HEK293 (cell line): ENCODE results near the gene COG8.

Source experiments
- CTCF ChIA-PET: fragments of 350-600 bp; formaldehyde crosslinking; extraction: SDS; loops from one replicate; lab custom pipeline; 2021; ENCODE audit warnings: antibody characterized with exemption; lab: Yijun Ruan, JAX
- POLR2A ChIA-PET: fragments of 300-600 bp; formaldehyde crosslinking; extraction: SDS; loops from one replicate; lab custom pipeline; 2020; ENCODE audit warnings: antibody characterized with exemption, inconsistent platforms; lab: Yijun Ruan, JAX
- H3K27ac ChIP-seq: fragments of 200-500 bp; sonication (Bioruptor generic); 2 replicates; pipeline ENCODE4 v1.5.1; 2014; ENCODE audit warnings: low read depth, low read length, control low read depth, inconsistent platforms; ENCODE audit errors: extremely low read depth
- H3K36me3 ChIP-seq, 2 experiments: fragments of 200-500 bp in 1 of 2; sonication (Bioruptor generic) in 1 of 2; 1 replicate in 1 of 2; 2 replicates in 1 of 2; pipeline ENCODE4 v1.5.1; 2014 to 2017; ENCODE audit warnings: inconsistent platforms in 2 of 2, low read length in 2 of 2; ENCODE audit not compliant: control insufficient read depth in 2 of 2, insufficient read depth in 1 of 2
- H3K4me1 ChIP-seq: fragments of 200-500 bp; sonication (Bioruptor generic); 2 replicates; pipeline ENCODE4 v1.5.1; 2014; ENCODE audit warnings: mild to moderate bottlenecking, low read length, inconsistent platforms; ENCODE audit not compliant: control insufficient read depth, insufficient read depth
- H3K4me3 ChIP-seq: 2 replicates; pipeline ENCODE4 v1.5.1; 2011; ENCODE audit warnings: low read depth, mild to moderate bottlenecking, control low read depth, low read length, moderate library complexity
- H3K9me3 ChIP-seq: fragments of 200-500 bp; sonication (Bioruptor generic); 2 replicates; pipeline ENCODE4 v1.5.1; 2014; ENCODE audit warnings: low read depth, low read length, inconsistent platforms; ENCODE audit not compliant: control insufficient read depth, insufficient read depth
- BCL11A ChIP-seq: fragments of 450-650 bp; formaldehyde crosslinking; IDR thresholded peaks from 2 replicates; pipeline ENCODE4 v1.5.1; 2016; ENCODE audit warnings: low read depth, missing biosample characterization, missing genetic modification characterization
- CTCF ChIP-seq: fragments of 450-650 bp; formaldehyde crosslinking; IDR thresholded peaks from 2 replicates; pipeline ENCODE4 v1.5.1; 2016; ENCODE audit warnings: missing biosample characterization, missing genetic modification characterization
- GFI1B ChIP-seq: fragments of 450-650 bp; formaldehyde crosslinking; IDR thresholded peaks from 2 replicates; pipeline ENCODE4 v1.5.1; 2016; ENCODE audit warnings: missing biosample characterization, missing genetic modification characterization
- INSM2 ChIP-seq: fragments of 450-650 bp; formaldehyde crosslinking; IDR thresholded peaks from 2 replicates; pipeline ENCODE4 v1.5.1; 2016; ENCODE audit warnings: missing biosample characterization, missing genetic modification characterization
- KLF7 ChIP-seq: fragments of 450-650 bp; formaldehyde crosslinking; IDR thresholded peaks from 2 replicates; pipeline ENCODE4 v1.5.1; 2016; ENCODE audit warnings: missing biosample characterization, missing genetic modification characterization, borderline replicate concordance
- OSR2 ChIP-seq: fragments of 450-650 bp; formaldehyde crosslinking; IDR thresholded peaks from 2 replicates; pipeline ENCODE4 v1.5.1; 2016; ENCODE audit warnings: missing biosample characterization, missing genetic modification characterization
- ZBTB21 ChIP-seq: fragments of 450-650 bp; formaldehyde crosslinking; IDR thresholded peaks from 2 replicates; pipeline ENCODE4 v1.5.1; 2017; ENCODE audit warnings: missing biosample characterization, missing genetic modification characterization
- ZNF16 ChIP-seq: fragments of 450-650 bp; formaldehyde crosslinking; IDR thresholded peaks from 2 replicates; pipeline ENCODE4 v1.5.1; 2016; ENCODE audit warnings: low read depth, missing biosample characterization, missing genetic modification characterization
- ZNF223 ChIP-seq: fragments of 450-650 bp; formaldehyde crosslinking; IDR thresholded peaks from 2 replicates; pipeline ENCODE4 v1.5.1; 2016; ENCODE audit warnings: missing biosample characterization, missing genetic modification characterization
- ZNF24 ChIP-seq: fragments of 450-650 bp; formaldehyde crosslinking; IDR thresholded peaks from 2 replicates; pipeline ENCODE4 v1.5.1; 2016; ENCODE audit warnings: missing biosample characterization, missing genetic modification characterization
- ZNF366 ChIP-seq: fragments of 450-650 bp; formaldehyde crosslinking; conservative IDR thresholded peaks from 2 replicates; pipeline ENCODE4 v1.5.1; 2016; ENCODE audit warnings: missing biosample characterization, missing genetic modification characterization
- ZNF600 ChIP-seq: fragments of 450-650 bp; formaldehyde crosslinking; IDR thresholded peaks from 2 replicates; pipeline ENCODE4 v1.5.1; 2016; ENCODE audit warnings: missing biosample characterization, missing genetic modification characterization
- ZNF704 ChIP-seq: fragments of 450-650 bp; formaldehyde crosslinking; IDR thresholded peaks from 2 replicates; pipeline ENCODE4 v1.5.1; 2016; ENCODE audit warnings: missing biosample characterization, missing genetic modification characterization
- ZNF791 ChIP-seq: fragments of 450-650 bp; formaldehyde crosslinking; IDR thresholded peaks from 2 replicates; pipeline ENCODE4 v1.5.1; 2016; ENCODE audit warnings: missing biosample characterization, missing genetic modification characterization
- TF ChIP-seq, protein P1 (sequence below): fragments of 450-650 bp; formaldehyde crosslinking; optimal IDR thresholded peaks from 2 replicates; pipeline ENCODE3; 2016; ENCODE audit warnings: missing biosample characterization, mild to moderate bottlenecking, missing genetic modification characterization
- TF ChIP-seq, protein P2 (sequence below): fragments of 450-650 bp; formaldehyde crosslinking; IDR thresholded peaks from 2 replicates; pipeline ENCODE4 v1.5.1; 2016; ENCODE audit warnings: missing biosample characterization, missing genetic modification characterization
- TF ChIP-seq, protein P3 (sequence below): fragments of 450-650 bp; formaldehyde crosslinking; IDR thresholded peaks from 2 replicates; pipeline ENCODE4 v1.5.1; 2016; ENCODE audit warnings: missing biosample characterization, missing genetic modification characterization

COG8 gene

DNA sequence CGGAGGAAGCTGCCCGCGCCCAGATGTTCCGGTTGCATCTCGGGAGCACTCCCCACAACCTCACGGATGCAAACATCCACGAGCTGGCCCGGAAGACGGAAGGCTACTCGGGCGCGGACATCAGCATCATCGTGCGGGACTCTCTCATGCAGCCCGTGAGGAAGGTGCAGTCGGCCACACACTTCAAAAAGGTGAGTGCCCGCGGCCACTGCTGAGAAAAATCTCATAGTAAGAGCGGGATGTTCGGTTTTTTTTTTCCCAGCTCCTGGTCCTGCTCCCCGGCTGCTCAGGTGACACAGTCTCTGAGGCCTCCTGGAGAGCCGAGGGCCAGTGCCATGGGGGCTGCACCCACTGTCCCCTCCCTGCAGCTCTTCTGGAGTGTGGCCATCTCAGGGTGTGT, 18.3 kb downstream of the COG8 start:
- Histone ChIP-seq H3K4me1 (peaks cover 4% of the 10 kb centered on the region; the same call in 1 of the 2 replicates), H3K27ac (no peak overlapping the region; the same call in 1 of the 2 replicates), H3K9me3 (no peaks in the 10 kb centered on the region), H3K36me3 (peaks cover 13 to 93% of the 10 kb centered on the region in 2 experiments; a peak in 2 of 3 replicates), H3K4me3 (no peak overlapping the region)
- POLR2A ChIA-PET, result no interaction called here
- no peak for TF ChIP-seq GFI1B (tag by site-specific recombination)
- TF ChIP-seq OSR2 (tag by site-specific recombination), result no peak
- TF ChIP-seq ZNF16 (tag by site-specific recombination), result no peak
- TF ChIP-seq ZNF704, result no peak
- TF ChIP-seq, protein P1, sequence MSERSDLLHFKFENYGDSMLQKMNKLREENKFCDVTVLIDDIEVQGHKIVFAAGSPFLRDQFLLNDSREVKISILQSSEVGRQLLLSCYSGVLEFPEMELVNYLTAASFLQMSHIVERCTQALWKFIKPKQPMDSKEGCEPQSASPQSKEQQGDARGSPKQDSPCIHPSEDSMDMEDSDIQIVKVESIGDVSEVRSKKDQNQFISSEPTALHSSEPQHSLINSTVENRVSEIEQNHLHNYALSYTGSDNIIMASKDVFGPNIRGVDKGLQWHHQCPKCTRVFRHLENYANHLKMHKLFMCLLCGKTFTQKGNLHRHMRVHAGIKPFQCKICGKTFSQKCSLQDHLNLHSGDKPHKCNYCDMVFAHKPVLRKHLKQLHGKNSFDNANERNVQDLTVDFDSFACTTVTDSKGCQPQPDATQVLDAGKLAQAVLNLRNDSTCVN, result no peak
- no peak for TF ChIP-seq CTCF
- TF ChIP-seq ZNF366 (tag by site-specific recombination), result no peak
- TF ChIP-seq, protein P2, sequence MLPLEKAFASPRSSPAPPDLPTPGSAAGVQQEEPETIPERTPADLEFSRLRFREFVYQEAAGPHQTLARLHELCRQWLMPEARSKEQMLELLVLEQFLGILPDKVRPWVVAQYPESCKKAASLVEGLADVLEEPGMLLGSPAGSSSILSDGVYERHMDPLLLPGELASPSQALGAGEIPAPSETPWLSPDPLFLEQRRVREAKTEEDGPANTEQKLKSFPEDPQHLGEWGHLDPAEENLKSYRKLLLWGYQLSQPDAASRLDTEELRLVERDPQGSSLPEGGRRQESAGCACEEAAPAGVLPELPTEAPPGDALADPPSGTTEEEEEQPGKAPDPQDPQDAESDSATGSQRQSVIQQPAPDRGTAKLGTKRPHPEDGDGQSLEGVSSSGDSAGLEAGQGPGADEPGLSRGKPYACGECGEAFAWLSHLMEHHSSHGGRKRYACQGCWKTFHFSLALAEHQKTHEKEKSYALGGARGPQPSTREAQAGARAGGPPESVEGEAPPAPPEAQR (tag by site-specific recombination), result no peak
- no peak for TF ChIP-seq ZBTB21 (tag by site-specific recombination)
- TF ChIP-seq ZNF223, result no peak
- no peak for TF ChIP-seq ZNF600 (tag by site-specific recombination)
- TF ChIP-seq, protein P3, sequence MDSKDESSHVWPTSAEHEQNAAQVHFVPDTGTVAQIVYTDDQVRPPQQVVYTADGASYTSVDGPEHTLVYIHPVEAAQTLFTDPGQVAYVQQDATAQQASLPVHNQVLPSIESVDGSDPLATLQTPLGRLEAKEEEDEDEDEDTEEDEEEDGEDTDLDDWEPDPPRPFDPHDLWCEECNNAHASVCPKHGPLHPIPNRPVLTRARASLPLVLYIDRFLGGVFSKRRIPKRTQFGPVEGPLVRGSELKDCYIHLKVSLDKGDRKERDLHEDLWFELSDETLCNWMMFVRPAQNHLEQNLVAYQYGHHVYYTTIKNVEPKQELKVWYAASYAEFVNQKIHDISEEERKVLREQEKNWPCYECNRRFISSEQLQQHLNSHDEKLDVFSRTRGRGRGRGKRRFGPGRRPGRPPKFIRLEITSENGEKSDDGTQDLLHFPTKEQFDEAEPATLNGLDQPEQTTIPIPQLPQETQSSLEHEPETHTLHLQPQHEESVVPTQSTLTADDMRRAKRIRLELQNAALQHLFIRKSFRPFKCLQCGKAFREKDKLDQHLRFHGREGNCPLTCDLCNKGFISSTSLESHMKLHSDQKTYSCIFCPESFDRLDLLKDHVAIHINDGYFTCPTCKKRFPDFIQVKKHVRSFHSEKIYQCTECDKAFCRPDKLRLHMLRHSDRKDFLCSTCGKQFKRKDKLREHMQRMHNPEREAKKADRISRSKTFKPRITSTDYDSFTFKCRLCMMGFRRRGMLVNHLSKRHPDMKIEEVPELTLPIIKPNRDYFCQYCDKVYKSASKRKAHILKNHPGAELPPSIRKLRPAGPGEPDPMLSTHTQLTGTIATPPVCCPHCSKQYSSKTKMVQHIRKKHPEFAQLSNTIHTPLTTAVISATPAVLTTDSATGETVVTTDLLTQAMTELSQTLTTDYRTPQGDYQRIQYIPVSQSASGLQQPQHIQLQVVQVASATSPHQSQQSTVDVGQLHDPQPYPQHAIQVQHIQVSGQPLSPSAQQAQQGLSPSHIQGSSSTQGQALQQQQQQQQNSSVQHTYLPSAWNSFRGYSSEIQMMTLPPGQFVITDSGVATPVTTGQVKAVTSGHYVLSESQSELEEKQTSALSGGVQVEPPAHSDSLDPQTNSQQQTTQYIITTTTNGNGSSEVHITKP, result no peak
- TF ChIP-seq ZNF24, result no peak
- TF ChIP-seq KLF7 (tag by site-specific recombination), result no peak
- TF ChIP-seq ZNF791 (tag by site-specific recombination), result no peak
- TF ChIP-seq BCL11A (tag by site-specific recombination), result no peak
- CTCF ChIA-PET, result no interaction called here

DNA sequence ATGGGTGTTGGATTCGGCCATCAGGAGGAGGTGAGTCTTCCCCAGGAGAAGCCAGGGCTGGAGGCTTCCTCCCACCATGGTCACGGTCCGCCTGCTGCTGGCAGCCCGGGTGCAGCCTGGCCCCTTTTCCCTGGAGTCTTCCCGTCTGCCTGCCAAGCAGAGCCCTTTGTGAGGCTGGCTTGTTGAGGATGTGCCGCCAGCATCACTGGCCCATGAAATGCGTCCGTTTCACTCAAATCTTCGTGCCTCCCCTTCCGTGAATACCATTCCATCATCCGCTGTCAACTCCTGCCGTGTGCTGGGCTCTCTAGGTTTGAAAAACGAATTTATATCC, 18.7 kb downstream of the COG8 start:
- POLR2A ChIA-PET, result interaction anchor here (0.5 kb wide), 1 partner anchor 38 kb away, joined by 4 read pairs; no protein-coding TSS in a partner anchor
- CTCF ChIA-PET, result no interaction called here
- H3K9me3 ChIP-seq, result no peaks in the 10 kb centered on the region
- TF ChIP-seq ZNF16 (tag by site-specific recombination), result no peak
- no peak for TF ChIP-seq INSM2 (tag by site-specific recombination)
- TF ChIP-seq ZNF600 (tag by site-specific recombination), result 0 out of 2 replicates have a peak, but pooled peaks have one; percentile 22
- TF ChIP-seq, all 188 proteins: peak for 1
- peaks cover 13 to 93% of the 10 kb centered on the region in 2 experiments; a peak in 2 of 3 replicates for H3K36me3 ChIP-seq
- no peak overlapping the region for H3K27ac ChIP-seq
- no peak overlapping the region for H3K4me3 ChIP-seq
- peaks cover 4% of the 10 kb centered on the region; the same call in 1 of the 2 replicates for H3K4me1 ChIP-seq
